ENCODE data around the gene VSTM2L. TPM values are rescaled to one million over a fixed set of nuclear protein-coding genes. Genes with fewer than 3 reads are reported as not detected.

VSTM2L gene
- polyA plus RNA-seq, 1 donor (not counting 4 experiments of a cell fraction or from before 2014, with no cell fraction given): 0.75 TPM

GRCh38 chr20:37881601-37882343 lies 21.2 kb upstream of the VSTM2L start:
- Histone ChIP-seq H3K9me1 (ENCODE audit: control insufficient read depth, extremely low read depth, insufficient read depth, low read length) (no peaks in the 10 kb centered on the region), H4K20me1 (ENCODE audit: control insufficient read depth, extremely low read depth, insufficient read depth, low read length) (no peaks in the 10 kb centered on the region), H3K79me2 (ENCODE audit: control insufficient read depth, insufficient read depth, low read length) (no peaks in the 10 kb centered on the region), H3K9ac (ENCODE audit: control insufficient read depth, extremely low read depth, insufficient read depth, low read length) (no peak overlapping the region), H3K36me3 (ENCODE audit: control insufficient read depth in 2 of 2, extremely low read depth in 1 of 2, insufficient read depth in 2 of 2, low read length in 2 of 2) (no peaks in the 10 kb centered on the region), H3K27ac (ENCODE audit: control insufficient read depth, insufficient read depth, low read length) (no peak overlapping the region), H3K9me3 (ENCODE audit: control insufficient read depth, low read depth, low read length) (no peaks in the 10 kb centered on the region), H2AFZ (ENCODE audit: control insufficient read depth, low read length) (no peak overlapping the region), H3K4me2 (ENCODE audit: control insufficient read depth, extremely low read depth, insufficient read depth, low read depth, low read length) (no peak overlapping the region), H3K4me3 (ENCODE audit: control insufficient read depth in 2 of 3, extremely low read depth in 1 of 3, insufficient read depth in 2 of 3, low read depth in 1 of 3, low read length in 3 of 3) (no peak overlapping the region), H3K4me1 (ENCODE audit: control insufficient read depth, extremely low read depth, insufficient read depth, low read length) (no peaks in the 10 kb centered on the region), H3K27me3 (ENCODE audit: control insufficient read depth, extremely low read depth, insufficient read depth, low read length) (peaks cover 10% of the 10 kb centered on the region)
- DNase-seq (ENCODE audit: low read depth, low spot score) (no peak), FAIRE-seq (no peak)
- TF ChIP-seq CTCF (optimal IDR thresholded peaks at IDR 0.05 in 1 of 3, IDR thresholded peaks at IDR 0.05 in 1 of 3, conservative IDR thresholded peaks at IDR 0.05 in 1 of 3; ENCODE audit: extremely low read depth in 1 of 3, insufficient read depth in 2 of 3, low read length in 3 of 3) (no peak), EZH2 (IDR thresholded peaks at IDR 0.05; ENCODE audit: low read length) (no peak)
- dilution Hi-C loops (cut with MboI; ENCODE audit: extremely low pct_ligation_motif_present, low sequenced_read_pairs): no loop called here

- Histone ChIP-seq H3K9ac (ENCODE audit: control insufficient read depth, extremely low read depth, insufficient read depth, low read length) (no peak overlapping the region), H3K4me2 (ENCODE audit: control insufficient read depth, extremely low read depth, insufficient read depth, low read depth, low read length) (no peak overlapping the region), H3K27me3 (ENCODE audit: control insufficient read depth, extremely low read depth, insufficient read depth, low read length) (peaks cover 10% of the 10 kb centered on the region), H3K79me2 (ENCODE audit: control insufficient read depth, insufficient read depth, low read length) (no peaks in the 10 kb centered on the region), H3K36me3 (ENCODE audit: control insufficient read depth in 2 of 2, extremely low read depth in 1 of 2, insufficient read depth in 2 of 2, low read length in 2 of 2) (no peaks in the 10 kb centered on the region), H2AFZ (ENCODE audit: control insufficient read depth, low read length) (no peak overlapping the region), H3K9me1 (ENCODE audit: control insufficient read depth, extremely low read depth, insufficient read depth, low read length) (no peaks in the 10 kb centered on the region), H3K9me3 (ENCODE audit: control insufficient read depth, low read depth, low read length) (no peaks in the 10 kb centered on the region), H4K20me1 (ENCODE audit: control insufficient read depth, extremely low read depth, insufficient read depth, low read length) (no peaks in the 10 kb centered on the region), H3K4me3 (ENCODE audit: control insufficient read depth in 2 of 3, extremely low read depth in 1 of 3, insufficient read depth in 2 of 3, low read depth in 1 of 3, low read length in 3 of 3) (no peak overlapping the region), H3K4me1 (ENCODE audit: control insufficient read depth, extremely low read depth, insufficient read depth, low read length) (no peaks in the 10 kb centered on the region), H3K27ac (ENCODE audit: control insufficient read depth, insufficient read depth, low read length) (no peak overlapping the region)
- no peak for DNase-seq (ENCODE audit: low read depth, low spot score)
- TF ChIP-seq CTCF (optimal IDR thresholded peaks at IDR 0.05 in 1 of 3, IDR thresholded peaks at IDR 0.05 in 1 of 3, conservative IDR thresholded peaks at IDR 0.05 in 1 of 3; ENCODE audit: extremely low read depth in 1 of 3, insufficient read depth in 2 of 3, low read length in 3 of 3) (no peak), EZH2 (IDR thresholded peaks at IDR 0.05; ENCODE audit: low read length) (no peak)
- no peak for FAIRE-seq
- dilution Hi-C loops (cut with MboI; ENCODE audit: extremely low pct_ligation_motif_present, low sequenced_read_pairs): no loop called here
These were observed 19.8 kb upstream of the VSTM2L start for GRCh38 chr20:37882961-37883712.
